Activated T-cell treated with anti-CD3 and anti-CD28 coated beads for 24 hours (primary cell): Measurements from ENCODE around the gene MFSD1.

ENCODE experiments used
- DNase-seq: peaks from one replicate; pipeline ENCODE4 v3.0.0-alpha.2; 2020; ENCODE audit warnings: low read depth

Gene MFSD1

GRCh38 chr3:158801696-158802408 lies at the start of gene MFSD1:
Gene MFSD1 (plus strand): TSS chr3:158802054. CDS start chr3:158802153, 99 bp downstream.
- peak; percentile 86 for DNase-seq

GRCh38 chr3:158753854-158754253 lies 48.0 kb upstream of the MFSD1 start:
- DNase-seq, result no peak

DNA sequence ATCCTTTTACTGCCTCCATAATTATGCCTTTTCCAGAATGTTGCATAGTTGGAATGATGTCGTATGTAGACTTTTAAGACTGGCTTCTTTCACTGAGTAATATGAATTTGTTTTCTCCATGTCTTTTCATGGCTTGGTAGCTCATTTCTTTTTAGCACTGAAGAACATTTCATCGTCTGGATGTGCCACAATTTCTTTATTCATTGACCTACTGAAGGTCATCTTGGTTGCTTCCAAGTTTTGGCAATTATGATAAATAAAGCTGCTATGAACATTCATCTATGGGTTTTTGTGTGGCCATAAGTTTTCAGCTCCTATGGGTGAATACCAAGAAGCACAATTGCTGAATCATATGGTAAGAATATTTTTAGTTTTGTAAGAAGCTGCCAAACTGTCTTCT lies 46.4 kb upstream of the MFSD1 start:
- DNase-seq, result no peak

DNA sequence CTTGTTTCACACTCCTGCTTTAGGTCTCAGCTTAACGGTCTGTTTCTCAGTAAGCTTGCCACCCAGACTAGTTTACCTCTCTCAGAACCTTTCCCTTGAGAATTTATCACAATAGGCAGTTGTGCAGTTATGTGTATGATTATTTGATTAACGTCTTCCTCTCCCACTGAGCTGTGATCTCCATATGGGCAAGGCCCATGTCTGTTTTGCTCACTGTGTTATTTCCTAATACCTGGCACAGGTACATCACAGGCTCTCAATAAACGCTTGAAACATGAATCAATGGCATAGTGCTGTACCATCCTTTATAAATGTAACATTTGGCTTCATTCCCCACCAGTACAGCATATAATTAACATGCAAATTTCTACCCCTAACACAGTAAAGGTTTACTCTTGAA lies 40.5 kb upstream of the MFSD1 start:
- DNase-seq, result no peak

DNA sequence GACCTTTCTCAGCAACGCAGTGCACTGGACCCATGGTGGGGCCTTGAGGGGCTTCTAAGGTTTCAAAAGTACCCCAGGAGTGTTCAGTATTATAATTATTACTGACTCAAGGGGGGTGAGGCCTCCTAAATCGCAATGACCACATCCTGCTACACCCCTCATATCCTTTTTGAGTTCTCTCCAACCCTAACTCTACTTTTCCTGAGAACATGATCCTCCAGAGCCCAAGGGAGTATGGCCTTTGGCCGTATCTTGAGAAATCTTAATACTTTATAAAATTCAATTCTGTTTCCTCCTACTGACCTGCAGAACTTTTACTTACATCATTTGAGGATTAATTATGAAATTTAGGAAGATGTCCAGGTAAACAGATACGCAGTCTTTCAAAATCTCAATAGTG lies 39.2 kb upstream of the MFSD1 start:
- DNase-seq, result no peak

GRCh38 chr3:158763421-158763820 lies 38.4 kb upstream of the MFSD1 start:
- DNase-seq, result no peak

DNA sequence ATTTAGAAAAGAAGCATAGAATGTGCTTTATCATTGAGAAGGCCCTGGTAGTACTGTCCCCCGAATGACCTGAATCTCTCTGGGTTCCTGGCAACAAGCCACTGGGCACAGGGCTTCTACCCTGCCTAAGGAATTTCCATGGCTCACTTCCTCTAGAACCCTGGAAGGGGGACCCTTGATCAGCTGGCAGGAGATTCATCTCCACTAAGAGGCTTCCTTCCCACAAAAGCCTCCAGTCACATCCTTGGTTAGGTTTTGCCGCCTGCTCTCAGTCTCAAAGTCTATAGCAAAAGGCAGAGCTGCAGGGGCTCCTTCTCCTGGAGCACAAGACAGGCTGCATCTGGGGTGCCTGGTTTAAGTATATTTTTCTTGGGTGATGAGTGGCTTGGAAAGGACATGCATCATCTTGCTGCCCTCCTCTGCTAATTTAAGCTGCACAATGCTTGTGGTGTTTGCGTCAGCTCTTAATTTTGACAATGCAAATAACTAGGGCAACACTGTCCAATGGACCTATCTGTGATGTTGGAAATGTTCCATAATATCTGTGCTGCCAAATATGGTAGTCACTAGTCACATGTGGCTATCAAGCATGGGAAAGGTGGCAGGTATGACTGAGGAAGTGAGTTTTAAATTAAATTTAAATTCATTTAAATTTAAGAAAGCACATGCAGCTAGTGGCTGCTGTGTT lies 36.2 kb upstream of the MFSD1 start:
- no peak for DNase-seq

GRCh38 chr3:158766364-158766763 lies 35.5 kb upstream of the MFSD1 start:
- no peak for DNase-seq

- DNase-seq, result no peak
Observed at GRCh38 chr3:158768361-158768787, 33.5 kb upstream of the MFSD1 start.

GRCh38 chr3:158768881-158769543 lies 32.8 kb upstream of the MFSD1 start:
- DNase-seq, result no peak

DNA sequence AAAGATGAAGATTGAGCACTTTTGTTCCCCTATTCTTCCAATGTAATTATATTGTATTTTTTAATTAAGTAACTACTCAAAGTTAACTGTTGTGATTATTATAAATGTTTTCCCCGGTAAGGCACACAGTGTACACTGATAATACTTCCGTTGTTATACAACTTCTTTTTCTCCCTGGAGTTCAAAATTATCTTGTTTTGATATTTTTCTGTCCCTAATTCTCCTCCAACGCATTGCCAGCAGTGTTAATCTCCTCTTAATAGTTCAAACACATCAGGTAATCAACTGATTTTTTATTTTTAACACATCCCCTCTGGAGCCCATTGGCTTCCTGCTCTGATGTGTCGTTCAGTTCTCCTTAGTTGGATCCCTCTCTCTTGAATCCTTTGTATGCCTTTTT lies 32.3 kb upstream of the MFSD1 start:
- DNase-seq, result no peak

DNA sequence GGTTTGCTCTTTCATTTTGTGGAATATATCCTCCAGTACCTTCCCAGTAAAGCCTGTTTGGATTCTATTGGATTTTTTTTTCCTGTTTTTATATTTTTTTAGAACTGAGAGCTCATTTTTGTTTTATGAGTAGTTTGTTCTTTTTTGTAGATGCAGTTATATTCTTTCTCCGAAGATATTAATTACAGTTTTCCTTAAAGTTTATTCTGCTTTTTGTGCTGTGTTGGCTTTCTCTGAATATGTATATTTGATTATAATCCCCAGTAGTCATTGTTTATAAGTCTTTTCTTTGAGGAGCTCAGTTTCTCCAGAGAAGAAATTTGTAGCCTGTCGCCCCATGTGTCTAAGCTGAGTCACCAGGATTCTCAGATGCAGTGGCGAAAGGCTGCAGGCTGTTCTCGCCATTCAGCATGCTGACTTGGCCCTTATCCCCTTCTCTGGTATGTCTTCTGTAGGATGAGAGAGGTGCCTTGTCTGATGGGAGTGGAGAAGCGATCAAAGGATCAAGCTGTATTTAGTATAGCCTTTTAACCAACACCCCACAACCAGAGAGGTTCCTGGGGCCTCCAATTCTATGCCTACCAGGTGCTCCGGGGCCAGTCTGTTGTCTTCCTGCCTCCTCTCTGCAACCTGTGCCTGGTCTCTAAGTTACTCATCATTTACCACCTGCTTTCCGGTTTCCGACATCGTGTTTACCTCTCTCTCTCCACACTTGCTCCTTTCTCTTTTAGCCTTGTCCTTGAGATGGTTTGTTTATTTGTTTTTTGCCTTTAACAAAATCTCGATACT lies 31.7 kb upstream of the MFSD1 start:
- DNase-seq, result no peak

- no peak for DNase-seq
Observed at GRCh38 chr3:158770741-158771350, 31.0 kb upstream of the MFSD1 start.

DNA sequence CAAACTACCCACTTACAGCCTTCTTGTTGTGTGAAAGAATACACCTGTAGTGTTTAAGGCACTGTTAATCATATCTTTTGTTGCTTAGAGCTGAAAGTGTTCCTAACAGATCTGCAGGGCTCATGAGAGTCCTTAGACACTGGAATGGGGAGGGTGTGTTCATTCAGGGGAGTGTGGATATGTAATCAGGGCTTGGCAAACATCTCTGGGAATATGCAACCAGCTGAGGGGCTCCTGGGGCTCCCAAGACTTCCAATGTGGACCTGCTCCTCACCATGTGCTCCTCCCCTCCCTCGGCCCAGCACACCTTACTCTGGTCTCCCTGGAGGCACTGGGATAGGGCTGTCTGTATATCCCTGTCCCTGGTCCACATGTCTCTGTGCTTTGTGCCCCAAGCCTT lies 30.3 kb upstream of the MFSD1 start:
- no peak for DNase-seq

DNA sequence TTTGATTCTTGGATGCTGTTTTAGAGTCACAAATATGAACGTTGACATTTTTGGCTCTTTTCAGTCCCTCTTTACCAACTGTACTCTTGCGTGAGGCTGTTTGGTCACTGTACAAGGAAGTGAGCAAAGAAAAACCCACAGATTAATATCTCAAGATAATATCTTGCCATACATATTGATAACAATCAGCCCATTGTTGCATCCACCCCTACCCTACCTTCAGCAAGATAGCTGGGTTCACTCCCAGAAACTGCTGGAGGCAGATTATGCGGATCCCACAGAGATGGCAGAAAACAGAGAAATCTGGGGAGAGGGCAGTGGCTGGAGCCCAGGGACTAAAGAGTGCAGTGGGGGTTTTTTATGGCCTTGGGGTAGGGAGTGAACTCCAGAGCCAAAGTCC lies 29.9 kb upstream of the MFSD1 start:
- DNase-seq, result no peak

GRCh38 chr3:158773166-158773565 lies 28.7 kb upstream of the MFSD1 start:
- no peak for DNase-seq

GRCh38 chr3:158773845-158774830 lies 27.7 kb upstream of the MFSD1 start:
- DNase-seq, result no peak

DNA sequence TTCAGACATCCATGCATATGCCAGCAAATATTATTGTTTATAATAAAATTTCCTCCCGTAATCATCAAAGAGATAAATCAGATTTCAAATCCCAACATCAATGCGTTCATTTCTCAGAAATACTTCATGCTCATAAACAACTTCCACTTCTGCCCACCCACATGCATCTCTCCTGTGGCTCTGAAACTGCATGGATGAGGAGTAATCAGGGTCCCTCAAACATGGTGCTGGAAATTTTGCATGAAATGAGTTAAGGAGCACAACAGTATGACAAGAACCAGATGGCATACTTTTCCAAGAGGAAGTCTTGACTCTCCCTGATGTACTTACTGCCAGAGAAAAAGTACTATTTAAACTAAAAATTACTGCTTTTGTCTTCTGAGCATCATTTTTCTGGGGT lies 26.9 kb upstream of the MFSD1 start:
- no peak for DNase-seq

- no peak for DNase-seq
Observed at GRCh38 chr3:158775426-158776410, 26.1 kb upstream of the MFSD1 start.

DNA sequence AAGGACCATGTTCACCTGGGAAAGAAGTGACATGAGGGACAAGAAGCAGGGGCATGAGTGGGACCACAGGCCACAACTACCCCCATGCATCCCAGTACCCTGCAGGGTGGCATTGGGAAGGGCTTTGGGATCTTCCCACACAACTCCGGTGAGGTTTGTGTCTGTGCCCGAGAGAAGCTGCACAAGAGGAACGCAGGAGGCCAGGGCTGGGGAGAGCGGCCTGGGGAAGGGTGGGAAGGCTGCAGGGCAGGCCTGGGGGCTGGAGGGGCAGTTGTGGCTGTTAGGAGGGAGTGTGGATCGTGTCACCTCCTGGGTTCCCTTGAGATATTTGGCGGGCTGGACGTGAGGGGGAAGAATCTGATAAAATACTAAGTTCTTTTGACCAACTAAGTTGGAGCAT lies 25.3 kb upstream of the MFSD1 start:
- DNase-seq, result no peak
